ENCODE results near the gene TMEM30A.

TMEM30A gene

DNA sequence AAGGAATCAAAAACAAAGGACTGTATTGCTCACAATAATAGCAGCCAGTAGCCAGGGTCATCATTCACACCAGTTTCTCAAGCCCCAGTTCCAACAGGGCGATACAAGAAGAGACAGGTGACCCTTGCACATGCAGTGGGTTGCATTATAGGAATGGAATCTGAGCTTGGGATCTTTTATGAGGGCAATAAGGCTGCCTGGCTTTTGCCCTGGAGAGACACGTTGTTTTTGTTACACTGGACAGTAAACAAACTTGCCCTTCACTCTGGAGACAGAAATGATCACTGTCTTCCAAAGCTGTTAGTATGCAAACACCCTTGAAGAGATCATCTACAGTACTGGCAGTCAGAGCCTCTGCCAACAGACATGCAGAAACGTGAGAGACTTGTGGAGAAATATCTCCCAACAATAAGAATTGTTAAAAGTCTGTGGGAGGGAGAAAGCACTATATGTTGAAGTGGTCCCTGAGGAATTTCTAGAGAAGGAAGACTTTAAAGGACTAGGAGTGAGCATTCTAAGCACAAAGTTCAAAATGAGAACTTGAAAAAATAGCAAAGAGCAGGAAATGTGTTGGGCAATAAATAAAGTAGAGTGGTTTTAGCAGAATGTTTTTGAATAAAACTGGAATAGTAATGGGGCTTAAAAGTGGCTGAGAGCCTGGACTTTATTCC, 72.5 kb downstream of the TMEM30A start:
- no peak for DNase-seq

DNA sequence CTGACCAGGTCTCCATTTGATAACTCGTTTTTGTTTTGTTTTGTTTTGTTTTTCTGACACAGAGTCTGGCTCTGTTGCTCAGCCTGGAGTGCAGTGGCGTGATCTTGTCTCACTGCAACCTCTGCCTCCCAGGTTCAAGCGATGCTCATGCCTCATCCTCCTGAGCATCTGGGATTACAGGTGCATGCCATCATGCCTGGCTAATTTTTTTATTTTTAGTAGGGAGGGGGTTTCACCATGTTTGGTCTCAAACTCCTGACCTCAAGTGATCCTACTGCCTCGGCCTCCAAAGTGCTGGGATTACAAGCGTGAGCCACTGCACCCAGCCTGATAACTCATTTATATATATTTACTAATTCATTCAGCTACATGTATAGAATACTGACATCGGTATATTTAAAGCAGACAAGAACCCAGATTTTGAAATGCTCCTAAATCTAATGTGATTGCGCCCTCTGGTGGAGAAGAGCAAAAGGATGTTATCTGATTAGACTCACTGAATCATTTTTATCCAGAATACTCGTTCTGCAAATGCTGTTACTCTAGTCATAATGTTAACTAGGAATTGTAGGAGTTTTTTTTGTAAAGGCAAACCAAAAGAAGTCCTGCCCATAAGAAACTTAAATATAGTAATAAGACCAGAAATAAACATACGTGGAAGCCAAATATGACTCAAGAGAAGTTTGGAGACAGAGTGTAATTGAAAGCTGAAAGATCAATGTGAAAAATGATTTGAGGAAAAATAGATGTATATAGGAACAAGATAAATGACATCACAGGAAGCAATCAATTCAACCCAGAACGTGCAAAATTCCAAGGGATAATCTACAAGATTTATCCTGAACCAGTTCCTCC, 73.5 kb downstream of the TMEM30A start:
- peak; percentile 32 for DNase-seq

DNA sequence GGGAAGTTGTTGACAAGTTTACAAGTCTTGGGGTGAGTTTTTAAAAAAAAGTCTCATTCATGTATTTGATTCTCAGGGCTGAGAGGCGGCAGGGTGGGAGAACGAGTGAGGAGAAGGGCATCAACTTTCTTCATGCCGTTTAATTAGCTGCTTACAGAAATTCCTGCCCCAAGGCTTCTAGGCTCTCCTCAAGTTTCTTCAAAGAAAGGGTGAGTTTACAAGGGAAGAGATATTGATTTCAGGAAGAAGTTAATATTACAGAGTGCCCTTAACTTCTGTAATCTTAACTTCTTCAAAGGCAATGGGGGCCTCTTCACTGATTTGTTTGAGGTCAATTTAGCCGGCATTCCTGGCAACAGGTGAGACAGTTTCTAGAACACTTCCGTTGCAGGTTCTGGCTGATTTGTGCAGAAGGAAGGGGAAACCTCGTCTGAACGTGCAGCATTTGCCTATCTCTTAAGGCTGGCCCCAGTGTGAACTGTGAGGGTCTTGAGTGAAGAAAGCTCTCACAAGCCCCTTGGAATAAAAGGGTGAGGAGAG, 75.3 kb downstream of the TMEM30A start:
- no peak for DNase-seq

DNA sequence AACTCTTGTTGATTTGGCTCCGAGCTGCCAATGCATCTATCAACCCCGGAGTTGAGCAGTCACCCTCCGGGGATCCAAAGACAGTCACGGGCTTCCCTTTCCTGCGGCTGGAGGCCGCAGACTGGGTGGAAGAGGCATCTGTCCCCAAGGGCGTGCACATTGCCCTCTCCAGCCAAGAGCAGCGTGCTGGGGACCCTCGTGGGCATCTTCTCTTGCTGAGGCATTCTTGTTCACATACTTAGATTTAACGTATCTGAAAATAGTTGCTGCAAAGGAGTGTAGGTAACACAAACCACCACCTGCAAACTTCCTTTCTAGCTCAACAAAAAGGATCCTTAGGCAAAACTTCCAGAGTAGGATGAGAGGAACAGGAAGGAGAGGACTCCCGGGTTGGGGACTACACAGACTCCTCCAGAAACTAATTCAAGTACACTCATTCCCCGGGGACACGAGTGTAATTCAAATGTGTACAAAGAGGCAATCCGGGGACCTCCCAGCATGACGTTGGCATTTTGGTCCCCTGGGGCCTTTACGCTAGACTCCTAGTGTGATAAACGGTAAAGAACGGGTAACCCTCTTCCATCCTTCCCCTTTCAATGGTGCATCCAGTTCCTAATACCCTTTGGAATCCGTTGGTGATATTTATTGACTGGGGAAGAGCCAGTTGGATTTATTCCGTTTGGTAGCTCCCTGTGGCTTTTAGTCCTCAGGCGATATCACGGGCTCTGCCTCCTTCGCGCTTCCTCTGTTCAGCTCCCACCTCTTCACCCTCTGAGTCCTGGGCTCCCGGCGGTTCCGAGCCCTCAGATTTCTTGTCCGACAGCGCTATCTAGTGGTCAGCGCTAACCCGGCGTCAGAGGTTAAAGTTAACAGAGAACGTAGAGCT, 76.1 kb downstream of the TMEM30A start:
- peak; percentile 81 for DNase-seq

DNA sequence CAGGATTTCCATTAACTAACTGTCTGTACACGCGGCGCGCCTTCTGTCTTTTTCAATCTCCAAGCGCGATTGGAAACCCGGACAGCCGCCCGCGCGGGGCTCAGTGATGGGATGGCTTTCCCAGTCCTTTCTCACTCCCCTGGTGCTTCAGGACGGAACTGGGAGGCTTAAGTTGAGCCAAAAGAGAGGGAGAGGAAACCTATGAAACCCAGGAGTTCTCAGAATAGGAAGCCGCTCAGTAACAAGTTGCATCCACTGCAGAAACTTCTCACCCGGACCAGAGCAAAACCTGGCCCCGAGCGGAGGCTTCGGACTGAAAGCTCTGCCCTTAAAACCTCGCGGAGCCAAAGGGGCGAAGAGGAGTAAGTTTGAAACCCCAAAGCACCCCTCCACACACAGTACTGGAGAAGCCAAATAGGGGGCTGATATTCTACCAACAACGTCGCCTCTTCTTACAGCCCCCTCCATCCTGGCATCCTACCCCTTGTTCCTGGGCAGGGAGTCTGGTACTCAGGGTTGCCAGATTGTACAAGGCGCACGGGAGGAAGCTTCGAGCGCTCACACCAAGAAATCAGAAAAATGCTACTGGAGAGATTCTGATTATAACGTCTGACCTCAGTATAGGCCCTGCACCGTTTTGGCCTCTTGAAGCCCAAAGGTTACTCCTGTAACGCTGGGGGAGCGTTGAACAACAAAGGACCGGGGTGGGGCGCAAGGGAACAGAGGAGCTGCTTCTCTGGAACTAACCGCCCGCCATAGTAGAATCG, 77.8 kb downstream of the TMEM30A start:
- no peak for DNase-seq

DNA sequence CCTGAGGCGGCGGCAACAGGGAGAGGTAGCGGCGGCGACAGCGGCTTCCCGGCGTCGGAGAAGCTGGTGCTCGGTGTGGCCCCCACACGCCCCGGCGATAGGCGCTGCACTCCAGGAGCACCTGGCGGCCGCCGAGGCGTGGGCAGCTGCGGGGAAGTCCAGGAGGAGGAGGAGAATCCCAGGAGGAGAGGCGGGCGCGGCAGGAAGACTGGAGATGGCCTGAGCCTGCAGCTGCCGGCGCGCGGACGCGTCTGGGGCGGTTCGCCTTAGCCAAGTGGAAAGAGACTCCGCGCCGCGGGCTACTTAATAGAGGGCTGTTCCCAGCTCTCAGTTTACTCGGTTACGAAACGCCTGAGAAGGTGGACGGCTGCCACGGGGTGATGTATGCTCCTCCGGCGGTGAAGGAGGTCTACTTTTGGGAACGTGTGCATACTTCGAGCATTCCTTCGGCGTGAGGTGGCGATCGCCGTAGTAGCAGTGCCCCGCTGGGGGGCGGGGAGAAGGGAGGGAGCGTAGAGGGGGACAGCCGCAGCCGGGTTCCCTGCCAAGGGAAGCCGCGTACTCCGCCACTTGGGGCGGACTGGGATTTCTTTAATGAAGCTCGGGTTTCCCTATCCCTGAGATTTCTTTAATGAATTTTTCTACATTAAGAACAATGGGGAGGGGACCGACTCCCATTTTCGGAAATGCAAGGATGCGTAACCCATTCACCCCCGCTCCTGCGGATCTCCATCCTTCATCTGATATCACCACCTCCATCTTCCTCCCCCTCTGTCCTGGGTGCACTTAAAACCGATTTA, 78.6 kb downstream of the TMEM30A start, which contains the start of gene COL12A1:
TSS of gene COL12A1 (minus strand) at position 278 of the 800 bp plus-strand sequence. CDS start 3,261 bp downstream, outside the sequence.
- DNase-seq, result no peak

DNA sequence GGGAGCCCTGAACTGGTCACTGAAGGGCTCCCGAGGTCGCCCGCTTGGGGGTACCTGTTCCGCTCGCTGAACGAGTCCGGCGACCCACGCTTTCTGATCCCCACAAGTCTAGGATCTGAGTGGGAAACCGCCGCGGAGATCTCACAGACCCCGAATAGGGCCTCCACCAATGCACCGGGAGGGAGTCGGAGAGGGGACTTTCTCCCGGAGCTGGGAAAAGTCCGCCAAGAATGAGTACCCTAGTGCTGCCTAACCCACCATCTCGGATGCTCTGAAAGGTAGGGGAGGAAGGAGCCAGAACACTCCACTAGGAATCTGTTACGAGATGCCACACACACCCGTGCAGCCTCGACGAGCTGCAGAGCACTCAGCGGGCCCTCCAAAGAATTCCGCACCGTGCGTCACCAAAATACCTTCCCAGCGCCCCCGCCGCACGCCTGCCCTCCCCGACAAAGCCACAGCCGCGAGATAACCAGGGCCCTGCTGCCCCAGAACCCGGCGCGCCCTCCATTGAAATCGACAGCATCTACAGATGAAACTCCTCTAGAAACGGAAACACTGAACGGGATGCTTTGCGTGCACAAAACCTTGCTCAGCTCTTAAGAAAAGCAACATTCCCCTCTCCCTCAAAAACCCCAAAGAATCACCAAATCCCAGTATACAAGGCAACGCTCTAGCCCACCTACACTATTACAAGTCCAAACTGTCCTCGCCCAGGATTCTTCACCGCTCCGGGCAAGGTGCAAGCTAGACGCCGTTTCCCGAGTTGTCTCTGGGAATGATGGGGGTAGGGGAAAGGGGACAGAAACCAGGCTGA, 79.4 kb downstream of the TMEM30A start:
- DNase-seq, result peak; percentile 18

DNA sequence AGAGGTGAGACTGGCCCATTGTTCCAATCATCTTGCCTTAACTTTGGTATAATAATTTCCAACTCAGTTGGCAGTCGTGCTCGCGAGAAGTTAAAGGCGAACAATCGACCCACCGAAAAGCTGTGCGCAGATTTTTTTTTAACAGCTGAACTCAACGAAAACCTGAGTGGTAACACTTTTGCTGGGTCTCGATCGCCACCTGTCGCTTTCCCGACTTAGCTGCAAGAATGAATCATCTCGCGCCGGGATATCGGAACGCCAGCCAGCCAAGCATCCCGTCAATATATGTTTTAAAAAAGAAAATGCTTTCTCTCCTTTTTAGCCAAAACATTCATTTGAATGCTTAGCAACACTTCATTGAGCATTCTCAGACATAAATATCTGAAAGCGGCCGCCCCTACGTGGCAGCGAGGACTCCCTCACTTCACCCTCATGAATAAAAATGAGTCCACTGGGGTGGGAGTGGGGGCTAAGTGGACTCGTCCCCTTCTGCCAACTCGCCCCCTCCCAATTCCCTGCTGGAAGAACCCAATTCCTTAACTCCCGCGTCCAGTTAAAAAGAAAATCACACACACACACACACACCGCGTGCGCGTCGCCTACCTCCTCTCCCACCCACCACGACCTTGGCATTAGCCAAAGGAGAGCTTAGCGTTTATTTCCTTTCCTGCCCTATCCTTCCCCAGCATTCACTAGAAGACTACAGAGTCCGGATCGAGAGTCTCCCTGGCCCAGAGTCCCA, 80.2 kb downstream of the TMEM30A start:
- peak; percentile 30 for DNase-seq

DNA sequence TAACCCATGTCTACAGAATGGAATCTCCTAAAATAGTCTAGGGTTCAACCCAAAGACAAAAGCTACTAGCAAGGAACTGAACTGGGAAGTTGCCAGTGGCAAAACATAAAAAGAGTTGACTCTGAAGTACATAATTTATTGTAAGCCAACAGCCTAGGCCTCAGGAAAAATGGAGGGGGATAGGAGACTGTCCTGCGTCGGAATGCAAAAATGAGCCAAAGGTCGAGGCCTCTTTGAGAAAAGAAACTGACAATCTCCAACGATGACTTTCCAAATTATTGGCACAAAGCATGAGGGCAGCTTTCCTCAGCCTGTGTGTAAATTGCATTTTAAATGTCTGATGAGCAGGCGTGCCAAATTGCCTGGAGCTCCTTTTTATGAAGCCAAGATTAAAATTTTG, 80.9 kb downstream of the TMEM30A start:
- no peak for DNase-seq
